Glutamatergic neuron (in vitro differentiated cells): ENCODE data around the gene CFAP43. TPM values are rescaled to one million over a fixed set of nuclear protein-coding genes. Genes with fewer than 3 reads are reported as not detected.
"Not testable (repeated sequence)": the region's sequence is repeated elsewhere in the genome, so short reads cannot be mapped to it uniquely, and the experiment has no call there.

Experiments
- DNase-seq: peaks from one replicate; pipeline ENCODE4 v3.0.0; 2022
- H3K27ac Mint-ChIP-seq: one replicate; pipeline ENCODE4 v1.8.0; 2020; ENCODE audit warnings: mild to moderate bottlenecking, mixed read lengths, inconsistent platforms; ENCODE audit not compliant: unreplicated experiment
- H3K27me3 Mint-ChIP-seq: one replicate; pipeline ENCODE4 v1.8.0; 2020; ENCODE audit warnings: mild to moderate bottlenecking, moderate library complexity, mixed read lengths, inconsistent platforms; ENCODE audit not compliant: unreplicated experiment
- H3K36me3 Mint-ChIP-seq: one replicate; pipeline ENCODE4 v1.8.0; 2020; ENCODE audit warnings: mild to moderate bottlenecking, mixed read lengths, inconsistent platforms; ENCODE audit not compliant: unreplicated experiment
- H3K4me1 Mint-ChIP-seq: one replicate; pipeline ENCODE4 v1.8.0; 2020; ENCODE audit warnings: mild to moderate bottlenecking, low read depth, mixed read lengths, inconsistent platforms; ENCODE audit not compliant: unreplicated experiment
- H3K4me3 Mint-ChIP-seq: one replicate; pipeline ENCODE4 v1.8.0; 2020; ENCODE audit warnings: mild to moderate bottlenecking, mixed read lengths, inconsistent platforms; ENCODE audit not compliant: unreplicated experiment
- H3K9me3 Mint-ChIP-seq: one replicate; pipeline ENCODE4 v1.8.0; 2020; ENCODE audit warnings: mild to moderate bottlenecking, moderate library complexity, mixed read lengths, inconsistent platforms; ENCODE audit not compliant: unreplicated experiment
- CTCF ChIP-seq: fragments of 200-600 bp; sonication (generic); IDR thresholded peaks from one replicate; pipeline ENCODE4 v1.5.0; 2021; ENCODE audit not compliant: partially characterized antibody, unreplicated experiment
- total RNA-seq: library from RNA; stranded (reverse); fragmentation: NEBNext Ultra II Directional; extraction: Animal tissue kit (Norgen Biotek cat#: 25700); gene quantifications from one replicate; pipeline ENCODE4 v1.2.1, GENCODE V29; 2021; ENCODE audit not compliant: unreplicated experiment

CFAP43 gene
- total RNA-seq, 1 donor from 2014 or later = 0.44 TPM

GRCh38 chr10:104253606-104254410 lies 21.6 kb upstream of the CFAP43 start:
- Mint-ChIP-seq H3K9me3 (peaks cover 4% of the 10 kb centered on the region), H3K27ac (no peak overlapping the region), H3K27me3 (peaks cover 3% of the 10 kb centered on the region), H3K4me3 (peak overlapping the region; percentile 89), H3K4me1 (peaks cover 14% of the 10 kb centered on the region), H3K36me3 (no peaks in the 10 kb centered on the region)
- TF ChIP-seq CTCF = no peak
- no peak for DNase-seq

- no peaks in the 10 kb centered on the region for H3K36me3 Mint-ChIP-seq
- no peak for TF ChIP-seq CTCF
- peaks cover 14% of the 10 kb centered on the region for H3K4me1 Mint-ChIP-seq
- no peak for DNase-seq
- peaks cover 3% of the 10 kb centered on the region for H3K27me3 Mint-ChIP-seq
- no peak overlapping the region for H3K27ac Mint-ChIP-seq
- H3K9me3 Mint-ChIP-seq = peaks cover 4% of the 10 kb centered on the region
- peak overlapping the region; percentile 25 for H3K4me3 Mint-ChIP-seq
These were observed 20.9 kb upstream of the CFAP43 start for GRCh38 chr10:104253106-104253505.

DNA sequence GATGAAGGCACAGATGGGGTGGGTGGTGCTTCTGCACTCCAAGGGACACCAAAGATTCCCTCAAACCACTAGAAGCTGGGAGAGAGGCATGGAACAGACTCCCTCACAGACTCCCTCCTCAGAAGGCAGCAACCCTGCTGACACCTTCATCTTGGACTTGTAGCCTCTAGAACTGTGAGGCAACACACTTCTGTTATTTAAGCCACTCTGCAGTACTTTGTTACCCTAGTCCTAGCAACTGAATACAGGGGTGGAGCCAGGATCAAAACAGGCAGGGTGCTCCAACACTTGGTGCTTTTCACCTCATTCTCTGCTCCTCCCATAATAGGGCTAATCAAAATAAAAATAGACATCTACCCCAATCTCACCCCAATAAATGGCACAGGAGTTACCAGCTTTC lies 20.2 kb upstream of the CFAP43 start:
- H3K4me1 Mint-ChIP-seq = peaks cover 14% of the 10 kb centered on the region
- no peak overlapping the region for H3K4me3 Mint-ChIP-seq
- H3K27ac Mint-ChIP-seq = no peak overlapping the region
- peaks cover 3% of the 10 kb centered on the region for H3K27me3 Mint-ChIP-seq
- no peak for DNase-seq
- TF ChIP-seq CTCF = no peak
- H3K9me3 Mint-ChIP-seq = peaks cover 4% of the 10 kb centered on the region
- H3K36me3 Mint-ChIP-seq = peaks cover under 1% of the 10 kb centered on the region

DNA sequence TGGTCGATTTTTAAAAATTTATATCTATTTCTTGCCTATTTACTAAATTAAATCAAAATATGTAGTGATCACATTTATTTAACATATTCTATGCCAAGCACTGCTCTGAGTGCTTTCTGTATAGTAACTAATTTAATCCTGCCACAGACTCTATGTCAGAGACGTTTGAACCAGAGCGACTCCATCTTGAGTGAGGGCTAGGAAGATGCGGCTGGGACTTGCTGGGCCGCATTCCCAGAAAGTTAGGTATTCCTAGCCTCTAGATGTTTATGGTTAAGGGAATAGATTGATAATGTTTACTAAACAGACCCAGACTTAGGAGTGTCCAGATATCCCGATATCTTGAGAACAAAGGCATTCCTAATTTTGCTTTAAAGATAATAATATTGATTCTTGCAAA lies 19.3 kb upstream of the CFAP43 start:
- Mint-ChIP-seq H3K27me3 (peaks cover 3% of the 10 kb centered on the region), H3K4me1 (peaks cover 14% of the 10 kb centered on the region), H3K27ac (no peak overlapping the region), H3K36me3 (peaks cover 8% of the 10 kb centered on the region), H3K9me3 (peaks cover 4% of the 10 kb centered on the region), H3K4me3 (no peak overlapping the region)
- no peak for DNase-seq
- TF ChIP-seq CTCF = no peak

DNA sequence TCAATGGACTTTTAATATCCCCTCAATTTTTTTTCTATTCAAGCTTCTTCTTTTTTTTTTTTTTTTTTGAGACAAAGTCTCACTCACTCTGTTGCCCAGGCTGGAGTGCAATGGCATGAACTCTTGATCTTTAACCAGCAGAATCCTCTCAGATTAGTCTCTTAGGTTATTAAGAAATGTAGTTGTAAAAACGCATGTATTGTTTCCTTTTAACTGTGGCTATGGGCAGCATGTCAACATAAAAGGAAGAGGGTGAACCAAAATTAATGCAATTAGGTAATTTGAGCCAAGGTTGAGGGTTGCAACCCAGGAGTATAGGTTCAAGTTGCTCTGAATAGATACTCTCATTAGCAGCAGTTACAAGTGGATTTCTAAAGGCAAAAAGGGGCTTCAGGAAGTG lies 18.2 kb upstream of the CFAP43 start:
- Mint-ChIP-seq H3K27ac (no peak overlapping the region), H3K9me3 (peaks cover 2% of the 10 kb centered on the region), H3K4me3 (no peak overlapping the region), H3K4me1 (peaks cover 14% of the 10 kb centered on the region), H3K36me3 (peaks cover 8% of the 10 kb centered on the region), H3K27me3 (peaks cover 3% of the 10 kb centered on the region)
- DNase-seq = no peak
- no peak for TF ChIP-seq CTCF

GRCh38 chr10:104248931-104249330 lies 16.8 kb upstream of the CFAP43 start:
- not testable (repeated sequence) for H3K27ac Mint-ChIP-seq

More at GRCh38 chr10:104248931-104249330, 16.8 kb upstream of the CFAP43 start:
- not testable (repeated sequence) for H3K27me3 Mint-ChIP-seq, H3K36me3 Mint-ChIP-seq, H3K9me3 Mint-ChIP-seq, H3K4me3 Mint-ChIP-seq, DNase-seq, H3K4me1 Mint-ChIP-seq
